Activated CD8-positive, alpha-beta memory T cell treated with anti-CD3 and anti-CD28 coated beads, Interleukin-2, amount 50 U/mL, for 24 hours (primary cell): Measurements from ENCODE around the gene MED15.
A peak's percentile ranks its signal among the peaks of the same experiment; 100 is the strongest.

Experiments used
- DNase-seq: peaks from one replicate; pipeline ENCODE4 v3.0.0-alpha.2; 2020; ENCODE audit errors: extremely low read depth

The MED15 gene

DNA sequence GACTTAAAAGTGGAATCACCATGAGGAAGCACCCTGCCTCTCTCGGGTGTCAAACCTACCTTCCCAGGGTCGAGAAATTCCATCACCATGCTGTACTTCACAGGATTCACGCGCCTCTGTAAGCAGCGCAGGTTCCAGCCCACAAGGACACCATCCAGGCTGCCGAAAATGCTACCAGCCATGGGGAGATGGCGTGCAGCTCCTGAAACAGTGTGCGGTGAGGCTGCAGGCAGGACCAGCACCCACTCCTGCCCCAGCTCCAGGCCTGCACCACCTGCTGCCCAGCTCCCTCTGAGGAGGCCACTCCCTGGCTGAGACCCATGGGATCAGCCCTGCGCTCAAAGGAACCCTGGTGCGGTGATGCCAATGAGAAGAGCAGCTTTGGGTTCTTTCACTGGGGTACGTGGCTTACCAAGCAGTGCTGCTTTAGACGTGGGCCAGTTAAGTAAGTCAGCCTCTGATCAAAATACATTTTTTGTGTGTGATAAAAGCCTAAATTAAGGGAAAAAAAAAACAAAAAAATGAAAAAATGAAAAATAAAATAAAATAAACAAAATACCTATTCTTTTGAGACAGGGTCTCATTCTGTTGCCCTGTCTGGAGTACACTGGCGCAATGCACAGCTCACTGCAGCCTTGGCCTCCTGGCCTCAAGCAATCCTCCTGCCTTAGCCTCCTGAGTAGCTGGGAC, 115.4 kb downstream of the MED15 start:
- no peak for DNase-seq

DNA sequence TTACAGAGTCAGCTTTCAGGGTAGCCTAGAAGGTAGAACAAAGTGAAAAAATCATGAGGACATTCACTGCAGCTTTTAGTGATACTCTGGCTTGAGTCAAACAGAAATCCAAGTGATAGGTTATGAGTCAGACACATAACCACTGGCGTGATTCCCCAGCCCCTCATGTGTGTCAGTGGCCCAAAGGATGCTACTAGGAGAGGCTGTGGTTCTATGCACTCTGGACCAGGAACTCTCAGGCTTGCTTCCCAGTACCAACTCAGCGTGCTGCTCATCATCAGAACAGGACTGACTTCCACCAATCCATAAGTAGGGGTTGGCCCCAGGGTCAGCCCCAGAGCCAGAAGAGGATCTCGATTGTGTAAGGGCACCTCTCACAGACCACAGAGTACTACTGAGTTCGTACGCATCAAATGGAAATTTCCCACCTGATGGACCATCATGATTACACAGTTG, 116.8 kb downstream of the MED15 start:
- DNase-seq, result peak; percentile 37

DNA sequence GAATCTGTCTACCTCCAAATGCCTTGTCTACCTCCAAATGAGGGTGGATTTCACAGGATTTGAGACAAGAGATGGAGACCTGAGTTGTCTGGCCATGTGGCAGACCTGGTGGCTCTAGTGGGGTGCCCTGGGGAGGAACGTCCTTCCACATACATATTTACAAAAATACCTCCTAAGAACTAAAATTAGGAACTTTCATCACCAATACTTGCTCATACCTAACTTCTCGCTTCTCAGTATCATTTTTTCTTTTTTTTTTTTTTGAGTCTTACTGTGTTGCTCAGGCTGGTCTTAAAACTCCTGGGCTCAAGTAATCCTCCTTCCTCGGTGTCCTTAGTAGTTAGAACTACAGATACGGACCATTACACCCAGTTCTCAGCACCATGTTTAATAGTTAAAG, 117.9 kb downstream of the MED15 start:
- no peak for DNase-seq

DNA sequence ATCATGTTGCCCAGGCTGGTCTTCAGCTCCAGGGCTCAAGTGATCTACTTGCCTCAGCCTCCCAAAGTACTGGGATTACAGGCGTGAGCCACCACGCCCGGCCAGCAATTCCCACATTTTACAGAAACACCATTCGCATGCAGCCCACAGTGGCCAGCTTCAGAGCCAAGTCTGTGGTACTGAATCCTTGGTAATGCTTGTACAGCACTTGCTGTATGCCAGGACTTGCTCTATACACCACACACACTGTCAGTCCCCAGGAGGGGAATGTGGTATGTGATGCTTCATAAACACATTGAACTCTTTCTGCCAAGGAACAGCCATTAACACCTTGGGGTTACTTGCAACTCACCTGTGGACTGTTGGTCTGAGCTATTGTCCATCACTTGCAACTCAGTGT, 119.4 kb downstream of the MED15 start:
- DNase-seq, result no peak

DNA sequence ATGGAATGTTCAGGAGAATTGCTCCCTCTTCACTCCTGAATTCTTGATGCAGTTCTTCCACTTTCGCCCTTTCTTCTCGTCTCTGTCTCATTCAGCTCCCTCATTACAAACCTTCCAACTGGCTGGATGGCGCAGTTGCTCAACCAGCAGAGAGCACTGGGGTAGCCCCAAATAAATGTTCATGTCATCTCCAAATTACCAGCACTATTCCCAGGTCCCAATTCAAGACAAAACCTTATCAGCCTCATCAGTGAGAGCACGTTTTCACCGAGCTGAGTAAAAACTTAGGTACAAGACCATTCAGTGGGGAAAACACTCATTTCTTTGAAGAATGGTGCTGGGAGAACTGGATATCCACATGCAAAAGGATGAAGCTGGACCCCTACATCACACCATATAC, 120.0 kb downstream of the MED15 start:
- DNase-seq, result no peak

DNA sequence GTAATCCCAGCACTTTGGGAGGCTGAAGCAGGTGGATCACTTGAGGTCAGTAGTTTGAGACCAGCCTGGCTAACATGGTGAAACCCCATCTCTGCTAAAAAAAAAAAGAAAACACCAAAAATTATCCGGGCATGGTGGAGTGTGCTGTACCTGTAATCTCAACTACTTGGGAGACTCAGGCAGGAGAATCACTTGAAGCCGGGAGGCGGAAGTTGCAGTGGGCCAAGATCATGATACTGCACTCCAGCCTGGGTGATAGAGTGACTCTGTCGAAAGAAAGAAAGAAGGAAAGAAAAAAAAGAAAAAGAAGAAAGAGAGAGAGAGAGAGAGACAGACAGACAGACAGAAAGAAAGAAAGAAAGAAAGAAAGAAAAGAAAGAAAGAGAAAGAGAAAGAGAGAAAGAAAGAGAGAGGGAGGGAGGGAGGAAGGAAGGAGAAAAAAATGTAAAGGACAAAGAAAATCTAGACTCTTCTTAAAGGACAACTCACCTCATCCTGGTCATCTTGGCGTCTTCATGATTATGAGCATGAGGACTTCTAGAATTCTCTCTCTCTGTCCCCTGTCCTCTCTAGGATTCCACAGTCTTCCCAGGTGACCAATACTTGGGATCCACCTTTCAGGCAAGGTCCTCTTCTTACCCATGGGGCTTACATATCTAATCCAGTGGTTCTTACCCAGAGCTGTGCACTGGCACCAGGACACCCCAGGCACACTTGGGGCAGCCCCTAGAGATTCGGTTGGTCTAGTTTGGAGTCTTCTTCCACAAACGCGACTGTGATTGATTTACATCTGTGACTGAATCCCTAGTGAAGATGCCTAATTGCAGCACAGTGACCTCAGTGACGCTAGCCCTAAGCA, 120.9 kb downstream of the MED15 start:
- no peak for DNase-seq

DNA sequence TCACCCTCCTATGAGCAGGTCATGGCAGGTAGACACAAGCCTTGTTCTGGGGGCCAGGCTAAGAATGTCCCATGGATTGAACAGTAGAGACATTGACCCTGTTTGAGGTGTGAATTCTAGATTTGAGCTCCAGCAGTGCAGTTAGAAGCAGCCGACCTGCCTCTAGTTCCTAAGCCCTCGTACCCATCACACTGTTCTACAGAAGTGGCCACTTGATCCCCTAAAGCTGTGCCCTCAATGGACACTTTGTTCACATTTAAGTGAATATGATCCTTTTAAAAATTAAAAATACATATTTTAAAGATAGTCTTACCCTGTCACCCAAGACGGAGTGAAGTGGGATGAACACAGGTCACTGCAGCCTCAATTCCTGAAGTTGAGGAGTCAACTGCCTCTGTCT, 122.0 kb downstream of the MED15 start:
- DNase-seq, result no peak

DNA sequence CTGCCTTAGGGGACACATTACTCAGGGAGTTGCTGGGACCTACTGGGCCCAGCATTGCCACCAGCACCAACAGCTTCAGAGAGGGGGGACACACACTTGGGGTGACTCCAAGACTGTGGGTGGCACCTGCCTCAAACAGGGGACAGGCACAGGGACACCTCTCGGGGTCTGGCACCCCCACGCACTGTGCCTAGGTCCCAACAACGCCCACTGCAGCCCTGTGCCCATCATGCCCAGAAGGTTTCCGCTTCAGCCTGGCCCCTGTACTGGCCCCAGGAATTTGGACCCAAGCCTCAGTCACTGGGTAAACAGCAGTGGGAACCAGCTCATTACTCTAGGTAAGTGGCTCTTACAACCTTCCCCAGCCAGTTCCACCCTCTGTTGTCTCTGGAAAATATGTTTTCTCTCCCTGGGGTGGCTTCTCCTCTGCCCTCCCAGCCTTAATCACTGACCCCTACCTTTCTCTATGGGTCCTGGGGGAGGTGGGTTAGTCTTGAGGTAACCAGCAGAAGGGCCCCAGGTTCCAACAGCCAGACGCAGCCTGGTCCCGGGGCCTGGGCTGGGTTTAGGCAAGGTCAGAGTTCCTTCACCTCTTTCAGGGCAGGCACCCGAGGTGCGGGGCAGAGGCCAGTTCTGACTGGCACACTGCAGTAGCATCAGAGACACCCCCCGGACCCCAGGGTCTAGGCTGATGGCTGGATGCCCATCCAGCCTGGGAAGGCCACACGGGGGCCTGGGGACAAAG, 123.6 kb downstream of the MED15 start:
- no peak for DNase-seq

DNA sequence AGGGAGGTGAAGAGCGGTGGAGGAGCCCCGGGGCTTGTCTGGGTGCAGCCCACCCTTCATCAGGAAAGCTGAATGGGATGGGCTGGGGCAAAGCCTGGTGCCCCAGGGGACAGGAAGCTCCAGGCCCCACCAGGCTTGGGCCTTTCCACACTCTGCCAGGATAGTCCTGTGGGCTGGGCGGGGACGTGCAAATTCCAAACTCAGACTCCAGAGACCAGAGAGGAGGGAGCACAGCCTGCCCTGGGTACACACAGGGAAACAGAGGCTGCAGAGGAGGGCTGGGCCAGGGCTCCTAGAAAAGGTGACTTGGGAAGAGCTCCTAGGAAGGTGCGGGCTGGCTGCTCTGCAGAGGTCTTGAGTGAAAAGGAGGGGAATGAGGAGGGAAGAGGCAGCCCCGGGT, 124.7 kb downstream of the MED15 start:
- no peak for DNase-seq

DNA sequence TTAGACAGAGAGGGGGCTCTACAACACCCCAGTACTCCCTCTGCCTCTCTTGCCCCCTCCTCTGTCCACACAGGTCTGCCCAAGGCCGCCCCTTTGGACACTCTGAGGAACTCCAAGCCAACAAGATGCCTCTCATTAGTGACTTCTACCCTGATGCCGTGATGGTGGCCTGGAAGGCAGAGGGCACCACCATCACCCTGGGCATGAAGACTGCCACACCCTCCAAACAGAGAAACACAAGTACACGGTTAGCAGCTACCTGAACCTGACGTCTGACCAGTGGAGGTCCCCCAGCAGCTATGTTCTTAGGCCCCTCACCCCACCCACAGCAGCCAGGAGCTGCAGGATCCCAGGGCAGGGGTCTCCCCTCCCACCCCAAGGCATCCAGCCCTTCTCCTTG, 125.1 kb downstream of the MED15 start:
- no peak for DNase-seq

DNA sequence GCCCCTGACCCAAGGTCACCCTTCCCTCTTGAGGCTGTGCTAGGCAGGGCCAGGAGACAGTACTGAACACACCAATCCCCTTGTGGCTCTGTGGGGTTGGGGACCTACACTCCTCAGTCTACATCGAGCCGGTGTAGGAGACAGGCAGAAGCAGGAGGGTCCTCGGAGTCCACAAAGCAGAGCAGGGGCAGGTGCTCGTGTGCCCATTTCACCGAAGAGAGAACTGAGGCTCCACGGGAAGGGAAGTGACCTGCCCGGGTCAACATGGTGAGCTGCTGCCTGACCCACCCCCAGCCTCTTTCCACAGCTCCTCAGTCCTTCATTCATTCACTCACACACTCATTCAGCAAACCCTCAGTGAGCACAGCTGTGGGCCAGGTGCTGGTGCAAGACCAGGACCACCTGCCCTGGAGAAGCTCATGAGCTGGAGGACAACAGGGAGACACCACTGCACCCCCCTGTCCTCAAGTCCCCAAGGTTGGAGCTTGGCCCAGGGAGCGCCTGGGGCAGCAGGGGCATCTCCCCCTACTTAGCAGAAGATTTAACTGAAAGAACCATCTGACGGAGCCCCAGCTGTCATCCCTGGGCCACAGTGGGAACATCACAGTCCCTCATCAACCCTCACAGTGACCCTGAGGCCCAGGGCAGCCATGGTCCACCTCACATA, 127.3 kb downstream of the MED15 start:
- no peak for DNase-seq

DNA sequence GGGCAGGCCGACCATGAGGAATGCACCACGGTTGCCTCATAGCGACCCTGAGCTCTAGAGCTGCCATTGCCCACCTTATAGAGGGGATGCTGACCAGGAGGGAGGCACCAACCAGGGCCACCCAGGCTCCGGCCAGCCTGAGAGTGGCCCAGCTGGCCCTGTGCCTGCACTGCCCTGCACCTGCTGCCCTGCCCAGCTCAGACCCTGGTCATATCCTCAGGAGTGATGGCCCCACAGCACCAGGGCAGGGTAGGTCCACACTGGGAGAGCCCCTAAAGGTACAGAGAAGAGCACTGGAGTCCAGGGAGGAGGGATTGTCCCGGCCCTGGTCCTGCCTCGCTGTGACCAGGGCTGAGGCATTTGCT, 127.8 kb downstream of the MED15 start:
- DNase-seq, result no peak

DNA sequence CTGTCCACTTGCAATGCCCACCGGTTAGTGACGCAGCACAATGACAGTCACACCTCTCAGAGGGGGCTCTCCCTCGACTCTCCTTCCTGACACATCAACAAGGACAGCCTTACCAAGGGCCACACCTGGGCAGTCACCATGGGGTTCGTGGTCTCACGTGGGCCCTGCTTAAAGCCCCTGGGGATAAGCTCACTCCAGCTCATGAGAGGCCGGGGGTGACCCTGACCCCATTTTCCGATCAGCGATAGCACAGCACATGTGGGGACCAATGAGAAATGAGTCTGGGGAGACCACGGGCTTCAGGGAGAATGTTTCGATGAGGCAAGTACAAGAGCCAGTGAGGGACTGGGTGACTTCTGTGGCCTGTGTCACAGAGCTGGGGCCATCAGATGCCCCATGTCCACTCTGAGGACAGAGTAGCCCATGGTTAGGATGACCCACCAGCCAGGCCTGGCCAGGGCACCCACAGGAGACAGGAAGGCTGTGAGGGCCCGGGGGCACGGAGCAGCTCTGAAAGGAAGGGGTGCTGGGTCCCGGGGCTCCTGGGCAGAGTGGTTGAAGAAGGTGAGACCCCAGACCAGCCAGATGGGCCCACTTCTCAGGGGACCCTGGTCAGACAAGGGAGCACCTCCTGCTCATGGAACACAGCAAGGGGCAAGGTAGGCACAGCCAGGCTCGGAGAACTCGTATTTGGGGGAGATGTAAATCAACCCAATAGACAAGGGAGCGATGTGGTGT, 128.8 kb downstream of the MED15 start:
- no peak for DNase-seq

DNA sequence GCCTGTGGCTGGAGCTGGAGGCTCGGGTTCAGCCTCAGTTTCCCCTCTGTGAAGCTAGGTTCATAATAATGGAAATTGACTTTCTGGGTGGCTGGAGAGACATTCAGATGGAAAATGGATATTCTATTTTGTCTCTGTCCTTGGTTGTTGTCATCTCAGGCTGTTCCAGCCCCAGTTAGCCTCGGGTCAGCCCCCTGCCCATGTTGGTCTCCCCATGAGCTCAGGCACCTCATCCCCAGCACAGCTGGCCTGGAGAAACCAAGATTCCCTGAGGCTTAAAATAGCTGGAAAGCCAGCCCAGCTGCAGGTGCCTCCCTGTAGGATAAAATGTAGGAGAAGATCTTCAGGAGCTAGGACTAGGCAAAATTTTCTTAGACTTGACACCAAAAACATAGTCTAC, 129.5 kb downstream of the MED15 start:
- DNase-seq, result no peak
